Fibroblast of lung (primary cell): Measurements from ENCODE around the gene COMP. TPM values are rescaled to one million over a fixed set of nuclear protein-coding genes. Genes with fewer than 3 reads are reported as not detected.
A peak's percentile ranks its signal among the peaks of the same experiment; 100 is the strongest.
"Not testable (repeated sequence)": the region's sequence is repeated elsewhere in the genome, so short reads cannot be mapped to it uniquely, and the experiment has no call there.

ENCODE experiments used
- DNase-seq, 2 donors: peaks; one replicate each; pipeline versions ENCODE4 v3.0.0 to v3.0.0-alpha.2; 2010; ENCODE audit warnings: low read depth in 2 of 2
- H2AFZ ChIP-seq: 2 replicates; pipeline ENCODE4 v1.5.1; 2012; ENCODE audit warnings: low read length, control low read depth, inconsistent platforms
- H3K27ac ChIP-seq: 2 replicates; pipeline ENCODE4 v1.5.1; 2011; ENCODE audit warnings: low read length, control low read depth; ENCODE audit not compliant: insufficient read depth
- H3K27me3 ChIP-seq: 2 replicates; pipeline ENCODE4 v1.5.1; 2011; ENCODE audit warnings: mild to moderate bottlenecking, low read length; ENCODE audit not compliant: control insufficient read depth, insufficient read depth
- H3K36me3 ChIP-seq: 2 replicates; pipeline ENCODE4 v1.5.1; 2011; ENCODE audit warnings: low read length; ENCODE audit not compliant: control insufficient read depth, insufficient read depth
- H3K4me1 ChIP-seq: 2 replicates; pipeline ENCODE4 v1.5.1; 2011; ENCODE audit warnings: low read length; ENCODE audit not compliant: control insufficient read depth, insufficient read depth; ENCODE audit errors: extremely low read depth
- H3K4me2 ChIP-seq: 2 replicates; pipeline ENCODE4 v1.5.1; 2011; ENCODE audit warnings: low read length, control low read depth; ENCODE audit not compliant: insufficient read depth; ENCODE audit errors: extremely low read depth
- H3K4me3 ChIP-seq, 4 experiments: fragments of 200-600 bp in 1 of 4; sonication (generic) in 1 of 4; replicated peaks in 1 of 4; 2 replicates each; pipeline ENCODE4 v1.5.1; 2011 to 2016; ENCODE audit warnings: low read length in 4 of 4, low read depth in 3 of 4, mild to moderate bottlenecking in 3 of 4, control low read depth in 2 of 4, inconsistent platforms in 1 of 4, mixed read lengths in 1 of 4; ENCODE audit not compliant: insufficient read depth in 1 of 4; ENCODE audit errors: control extremely low read depth in 1 of 4
- H3K79me2 ChIP-seq: 2 replicates; pipeline ENCODE4 v1.5.1; 2012; ENCODE audit warnings: mild to moderate bottlenecking, low read length, inconsistent platforms; ENCODE audit not compliant: control insufficient read depth, insufficient read depth
- H3K9ac ChIP-seq: 2 replicates; pipeline ENCODE4 v1.5.1; 2011; ENCODE audit warnings: mild to moderate bottlenecking, low read length, control low read depth; ENCODE audit not compliant: insufficient read depth
- H3K9me3 ChIP-seq: 2 replicates; pipeline ENCODE4 v1.5.1; 2012; ENCODE audit warnings: low read depth, low read length; ENCODE audit not compliant: control insufficient read depth, insufficient read depth
- H4K20me1 ChIP-seq: 2 replicates; pipeline ENCODE4 v1.5.1; 2011; ENCODE audit warnings: low read length; ENCODE audit not compliant: control insufficient read depth, insufficient read depth; ENCODE audit errors: extremely low read depth
- EZH2 ChIP-seq: IDR thresholded peaks from 2 replicates; pipeline ENCODE4 v1.5.1; 2012; ENCODE audit warnings: low read length, control low read depth, mild to moderate bottlenecking; ENCODE audit errors: missing control alignments
- polyA plus RNA-seq, 2 donors: library from polyadenylated mRNA; depleted of rRNA in 1 of 2; stranded (reverse) in 1 of 2; unstranded in 1 of 2; fragments of >200 nt; gene quantifications; 2 replicates each; pipeline ENCODE4 v1.2.1, GENCODE V29; 2011 to 2012; ENCODE audit warnings: missing spikeins in 1 of 2
- total RNA-seq: library from RNA; depleted of rRNA; stranded (reverse); fragments of >200 nt; gene quantifications from 2 replicates; pipeline ENCODE4 v1.2.1, GENCODE V29; 2014
- TF ChIP-seq, protein P1 (sequence below), 2 donors: IDR thresholded peaks in 1 of 2; conservative IDR thresholded peaks in 1 of 2; 1 replicate in 1 of 2; 2 replicates in 1 of 2; pipeline ENCODE4 v1.5.1; 2011 to 2012; ENCODE audit warnings: low read length in 2 of 2, control low read depth in 1 of 2, inconsistent platforms in 1 of 2, low read depth in 1 of 2, mild to moderate bottlenecking in 1 of 2

COMP gene
- total and polyA plus RNA-seq, 2 donors (not counting 1 experiment from before 2014, with no cell fraction given) = 0.05 to 0.17 TPM

DNA sequence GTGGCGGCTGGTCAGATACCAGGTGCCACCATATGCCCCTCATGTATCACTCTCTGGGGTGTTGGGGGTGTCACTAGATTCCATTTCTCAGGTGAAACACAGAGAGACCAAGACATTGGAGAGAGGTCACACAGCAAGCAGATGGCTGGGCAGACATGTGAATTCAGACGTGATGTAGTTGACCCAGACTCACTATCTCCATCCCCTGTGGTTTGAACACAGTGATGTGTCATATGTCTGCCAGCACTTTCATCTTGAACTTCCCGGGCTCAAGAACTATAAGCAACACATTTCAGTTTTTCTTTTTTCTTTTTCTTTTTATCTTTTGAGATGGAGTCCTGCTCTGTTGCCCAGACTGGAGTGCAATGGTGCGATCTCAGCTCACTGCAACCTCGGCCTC, 24.6 kb upstream of the COMP start:
- Histone ChIP-seq H3K4me2 (no peak overlapping the region), H2AFZ (no peak overlapping the region), H3K9ac (no peak overlapping the region), H3K4me3 (no peak overlapping the region), H3K79me2 (no peaks in the 10 kb centered on the region), H3K4me1 (no peaks in the 10 kb centered on the region), H3K9me3 (no peaks in the 10 kb centered on the region), H4K20me1 (no peaks in the 10 kb centered on the region), H3K36me3 (no peaks in the 10 kb centered on the region), H3K27ac (no peak overlapping the region), H3K27me3 (peaks cover 7% of the 10 kb centered on the region)
- TF ChIP-seq EZH2 = no peak
- TF ChIP-seq, protein P1, sequence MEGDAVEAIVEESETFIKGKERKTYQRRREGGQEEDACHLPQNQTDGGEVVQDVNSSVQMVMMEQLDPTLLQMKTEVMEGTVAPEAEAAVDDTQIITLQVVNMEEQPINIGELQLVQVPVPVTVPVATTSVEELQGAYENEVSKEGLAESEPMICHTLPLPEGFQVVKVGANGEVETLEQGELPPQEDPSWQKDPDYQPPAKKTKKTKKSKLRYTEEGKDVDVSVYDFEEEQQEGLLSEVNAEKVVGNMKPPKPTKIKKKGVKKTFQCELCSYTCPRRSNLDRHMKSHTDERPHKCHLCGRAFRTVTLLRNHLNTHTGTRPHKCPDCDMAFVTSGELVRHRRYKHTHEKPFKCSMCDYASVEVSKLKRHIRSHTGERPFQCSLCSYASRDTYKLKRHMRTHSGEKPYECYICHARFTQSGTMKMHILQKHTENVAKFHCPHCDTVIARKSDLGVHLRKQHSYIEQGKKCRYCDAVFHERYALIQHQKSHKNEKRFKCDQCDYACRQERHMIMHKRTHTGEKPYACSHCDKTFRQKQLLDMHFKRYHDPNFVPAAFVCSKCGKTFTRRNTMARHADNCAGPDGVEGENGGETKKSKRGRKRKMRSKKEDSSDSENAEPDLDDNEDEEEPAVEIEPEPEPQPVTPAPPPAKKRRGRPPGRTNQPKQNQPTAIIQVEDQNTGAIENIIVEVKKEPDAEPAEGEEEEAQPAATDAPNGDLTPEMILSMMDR (conservative IDR thresholded peaks at IDR 0.05 in 1 of 2, IDR thresholded peaks at IDR 0.05 in 1 of 2; ENCODE audit: low read depth in 1 of 2, low read length in 2 of 2) = no peak
- no peak for DNase-seq

DNA sequence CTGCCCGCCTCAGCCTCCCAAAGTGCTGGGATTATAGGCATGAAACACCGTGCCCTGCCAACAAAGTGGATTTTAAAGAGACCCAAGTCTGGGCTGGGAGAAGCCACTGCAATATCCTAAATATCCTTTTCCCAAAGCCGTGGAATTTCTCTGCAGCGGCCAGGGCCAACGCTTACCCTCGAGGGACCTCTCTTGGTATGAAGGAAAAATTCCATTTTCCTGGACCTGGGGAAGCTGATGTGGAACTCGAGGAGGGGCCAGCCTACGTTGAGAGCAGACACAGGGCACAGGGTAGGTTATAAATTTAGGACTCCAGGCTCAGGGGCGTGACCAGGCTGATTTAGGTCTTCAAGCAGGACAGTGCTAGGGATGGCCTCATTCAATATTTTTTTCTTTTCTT, 23.0 kb upstream of the COMP start:
- Histone ChIP-seq H4K20me1 (no peaks in the 10 kb centered on the region), H3K27me3 (peaks cover 7% of the 10 kb centered on the region), H3K4me2 (no peak overlapping the region), H3K4me3 (no peak overlapping the region), H3K4me1 (no peaks in the 10 kb centered on the region), H3K79me2 (no peaks in the 10 kb centered on the region), H3K27ac (no peak overlapping the region), H3K36me3 (no peaks in the 10 kb centered on the region), H2AFZ (no peak overlapping the region), H3K9me3 (no peaks in the 10 kb centered on the region), H3K9ac (no peak overlapping the region)
- DNase-seq = peak in 1 of 2 donors; percentile 33
- TF ChIP-seq EZH2 = no peak
- TF ChIP-seq, protein P1 (conservative IDR thresholded peaks at IDR 0.05 in 1 of 2, IDR thresholded peaks at IDR 0.05 in 1 of 2; ENCODE audit: low read depth in 1 of 2, low read length in 2 of 2) = peak; percentile 9 to 18

DNA sequence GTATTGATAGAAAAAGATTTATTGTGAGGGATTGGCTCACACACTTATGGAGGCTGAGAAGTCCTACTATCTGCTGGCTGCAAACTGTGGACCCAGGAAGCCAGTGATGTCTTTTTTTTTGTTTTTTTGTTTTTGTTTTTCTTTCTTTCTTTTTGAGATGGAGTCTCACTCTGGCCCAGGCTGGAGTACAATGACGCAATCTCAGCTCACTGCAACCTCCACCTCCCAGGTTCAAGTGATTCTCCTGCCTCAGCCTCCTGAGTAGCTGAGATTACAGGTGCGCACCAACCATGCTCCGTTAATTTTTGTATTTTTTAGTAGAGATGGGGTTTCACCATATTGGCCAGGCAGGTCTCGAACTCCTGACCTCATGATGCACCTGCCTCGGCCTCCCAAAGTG, 20.5 kb upstream of the COMP start:
- not testable (repeated sequence) for H3K27ac ChIP-seq, H2AFZ ChIP-seq, H4K20me1 ChIP-seq, H3K79me2 ChIP-seq, H3K9ac ChIP-seq, H3K4me1 ChIP-seq, H3K4me3 ChIP-seq, H3K9me3 ChIP-seq, H3K36me3 ChIP-seq, H3K4me2 ChIP-seq, H3K27me3 ChIP-seq, DNase-seq
